ENCODE measurements around the gene FUT9. TPM values are rescaled to one million over a fixed set of nuclear protein-coding genes. Genes with fewer than 3 reads are reported as not detected.

Gene FUT9
- total and polyA plus RNA-seq, 2 of the 8 experiments (the other 6 are each of a cell fraction or from before 2014, with no cell fraction given) = 0.85 to 4.9 TPM

GRCh38 chr6:96152114-96152708 lies 136.4 kb downstream of the FUT9 start:
- H3K27ac ChIP-seq (ENCODE audit: low read depth, low read length) = no peak overlapping the region
- POLR2A ChIA-PET (ENCODE audit: partially characterized antibody) = no interaction called here

More at GRCh38 chr6:96152114-96152708, 136.4 kb downstream of the FUT9 start:
- no peak overlapping the region for H2BK20ac ChIP-seq (ENCODE audit: low read length)
- no peaks in the 10 kb centered on the region for H3K9me3 ChIP-seq (ENCODE audit: insufficient read depth in 2 of 2, low read depth in 1 of 2, low read length in 1 of 2)
- no peaks in the 10 kb centered on the region; a peak in 1 of 7 replicates for H3K4me1 ChIP-seq (replicated peaks in 1 of 4; ENCODE audit: control insufficient read depth in 3 of 4, insufficient read depth in 4 of 4, low read length in 3 of 4)
- no peak overlapping the region for H3K14ac ChIP-seq (ENCODE audit: insufficient read length)
- H3K56ac ChIP-seq (replicated peaks; ENCODE audit: insufficient read length, low read depth, low read length) = no peak overlapping the region
- no peaks in the 10 kb centered on the region for H3K79me2 ChIP-seq (ENCODE audit: control insufficient read depth in 1 of 2, insufficient read depth in 2 of 2, low read length in 2 of 2)
- WGBS, 2 experiments (ENCODE audit: extremely low coverage in 1 of 2, insufficient coverage in 1 of 2, insufficient read length in 1 of 2, insufficient replicate concordance in 2 of 2, low coverage in 1 of 2, low lambda C conversion rate in 2 of 2, missing lambda C conversion rate in 1 of 2) = 91% methylated on average over 3 of the region's 3 CpGs; no CpG with 5 or more reads in 1 of the 2 experiments
- no peaks in the 10 kb centered on the region for H3K36me3 ChIP-seq (ENCODE audit: control insufficient read depth in 2 of 4, insufficient read depth in 4 of 4, low read length in 3 of 4)
- H2BK120ac ChIP-seq (replicated peaks; ENCODE audit: low read depth, low read length) = no peak overlapping the region
- H2AK5ac ChIP-seq (ENCODE audit: low read depth, low read length) = no peak overlapping the region
- CTCF ChIA-PET (ENCODE audit: partially characterized antibody) = interaction anchor here (1.2 kb wide), 1 partner anchor 14 kb away, joined by 4 read pairs; no protein-coding TSS in a partner anchor
- H4K91ac ChIP-seq (replicated peaks; ENCODE audit: insufficient read length, low read length) = no peak overlapping the region
- no peaks in the 10 kb centered on the region for H3K23me2 ChIP-seq (ENCODE audit: low read depth, low read length)
- no peak overlapping the region for H3K9ac ChIP-seq (replicated peaks in 1 of 4; ENCODE audit: extremely low read depth in 1 of 4, low read depth in 3 of 4, low read length in 3 of 4)
- no peaks in the 10 kb centered on the region for H3K27me3 ChIP-seq (replicated peaks in 1 of 4; ENCODE audit: control insufficient read depth in 3 of 4, extremely low read depth in 1 of 4, insufficient read depth in 3 of 4, low read length in 3 of 4)
- no peak overlapping the region for H3K4me3 ChIP-seq (ENCODE audit: extremely low read depth in 1 of 4, insufficient read depth in 2 of 4, low read depth in 3 of 4, low read length in 4 of 4)
- no peaks in the 10 kb centered on the region for H3K79me1 ChIP-seq (ENCODE audit: low read depth, low read length)
- no peak overlapping the region for H3K4me2 ChIP-seq (ENCODE audit: insufficient read depth in 1 of 2, low read depth in 2 of 2, low read length in 2 of 2)
- no peak overlapping the region for H2BK5ac ChIP-seq (ENCODE audit: low read depth, low read length)
- no peak overlapping the region for H4K8ac ChIP-seq (ENCODE audit: extremely low read depth, insufficient read depth, low read length)
- H3K18ac ChIP-seq (ENCODE audit: extremely low read depth, low read length) = no peak overlapping the region
- FAIRE-seq (no peak), DNase-seq (ENCODE audit: low read depth in 1 of 2, low spot score in 2 of 2) (no peak)
- no peak overlapping the region for H4K5ac ChIP-seq (ENCODE audit: insufficient read length, low read depth, low read length)
- H3K4ac ChIP-seq (replicated peaks; ENCODE audit: insufficient read length, low read depth, low read length) = no peak overlapping the region
- H2BK12ac ChIP-seq (ENCODE audit: low read depth, low read length) = no peak overlapping the region
- TF ChIP-seq JUN (IDR thresholded peaks at IDR 0.05; ENCODE audit: low read depth, low read length) = no peak
- TF ChIP-seq CEBPB (IDR thresholded peaks at IDR 0.05; ENCODE audit: low read depth, low read length) = no peak
- no peak for TF ChIP-seq KDM1A (IDR thresholded peaks at IDR 0.05; ENCODE audit: borderline replicate concordance, low read length)
- TF ChIP-seq PHF8 (conservative IDR thresholded peaks at IDR 0.05; ENCODE audit: low read depth, low read length) = no peak
- TF ChIP-seq ATF3 (IDR thresholded peaks at IDR 0.05; ENCODE audit: insufficient read depth, low read depth, low read length) = no peak
- no peak for TF ChIP-seq RNF2 (IDR thresholded peaks at IDR 0.05; ENCODE audit: borderline replicate concordance, low read depth, low read length, missing control alignments, poor library complexity, severe bottlenecking)
- no peak for TF ChIP-seq MAFK (IDR thresholded peaks at IDR 0.05; ENCODE audit: low read depth, low read length)
- TF ChIP-seq SUZ12 (IDR thresholded peaks at IDR 0.05; ENCODE audit: low read length) = no peak
- no peak overlapping the region for H2BK15ac ChIP-seq (ENCODE audit: low read length)
- no peak overlapping the region for H3K23ac ChIP-seq (ENCODE audit: insufficient read length)
- no peak overlapping the region for H2AFZ ChIP-seq (ENCODE audit: low read length)
- no peaks in the 10 kb centered on the region for H4K20me1 ChIP-seq (replicated peaks in 1 of 2; ENCODE audit: control insufficient read depth in 1 of 2, insufficient read depth in 2 of 2, low read length in 2 of 2)
